GM12892 (cell line): ENCODE data around the gene DNAJC9.

Experiments
- DNase-seq: peaks from one replicate; pipeline ENCODE4 v3.0.0; 2011; ENCODE audit not compliant: insufficient read length
- FAIRE-seq: peaks from 2 replicates; lab custom pipeline; 2011; peaks lifted over from hg19 to GRCh38; lab: Jason Lieb, UNC
- POLR2A ChIP-seq: IDR thresholded peaks from 2 replicates; pipeline ENCODE4 v1.6.1; 2011; ENCODE audit warnings: low read depth, low read length, control low read depth
- POLR2AphosphoS5 ChIP-seq: IDR thresholded peaks from 2 replicates; pipeline ENCODE4 v1.6.1; 2011; ENCODE audit warnings: low read depth, low read length, control low read depth
- TAF1 ChIP-seq: IDR thresholded peaks from 2 replicates; pipeline ENCODE4 v1.6.1; 2011; ENCODE audit warnings: low read depth, mild to moderate bottlenecking, control low read depth, low read length, borderline replicate concordance

The DNAJC9 gene

DNA sequence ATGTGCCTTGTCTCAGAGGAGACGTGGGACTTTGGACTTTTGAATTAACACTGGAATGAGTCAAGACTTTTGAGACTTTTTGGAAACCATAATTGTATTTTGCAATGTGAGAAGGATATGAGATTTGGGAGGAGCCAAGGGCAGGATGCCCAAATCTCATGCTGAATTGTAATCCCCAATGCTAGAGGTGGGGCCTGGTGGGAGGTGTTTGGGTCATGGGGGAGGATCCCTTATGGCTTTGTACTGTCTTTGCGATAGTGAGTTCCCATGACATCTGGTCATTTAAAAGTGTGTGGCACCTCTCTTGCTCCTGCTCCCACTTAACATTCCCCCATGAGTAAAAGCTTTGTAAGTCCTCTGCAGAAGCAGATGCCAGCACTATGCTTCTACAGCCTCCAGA lies 39.2 kb downstream of the DNAJC9 start:
- FAIRE-seq (no peak), DNase-seq (no peak)

GRCh38 chr10:73206385-73206784 lies 40.7 kb downstream of the DNAJC9 start:
- FAIRE-seq = no peak
- no peak for DNase-seq
- TF ChIP-seq TAF1 (no peak), POLR2A (no peak), POLR2AphosphoS5 (no peak)

More for the DNA sequence above, 39.2 kb downstream of the DNAJC9 start:
- no peak for TF ChIP-seq POLR2A
- no peak for TF ChIP-seq TAF1
- no peak for TF ChIP-seq POLR2AphosphoS5

DNA sequence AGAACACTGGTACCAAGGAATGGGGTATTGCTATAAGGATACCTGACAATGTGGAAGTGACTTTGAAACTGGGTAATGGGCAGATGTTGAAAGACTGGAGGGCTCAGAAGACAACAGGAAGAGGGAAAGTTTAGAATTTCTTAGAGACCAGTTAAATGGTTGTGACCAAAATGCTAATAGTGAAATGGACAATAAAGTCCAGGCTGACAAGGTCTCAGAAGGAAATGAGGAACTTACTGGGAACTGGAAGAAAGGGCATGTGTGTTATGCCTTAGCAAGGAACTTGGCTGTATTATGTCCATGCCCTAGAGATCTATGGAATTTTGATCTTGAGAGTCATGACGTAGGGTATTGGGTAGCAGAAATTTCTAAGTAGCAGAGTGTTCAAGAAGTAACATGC lies 41.2 kb downstream of the DNAJC9 start:
- TF ChIP-seq POLR2AphosphoS5 = no peak
- TF ChIP-seq TAF1 = no peak
- TF ChIP-seq POLR2A = no peak
- FAIRE-seq = no peak

DNA sequence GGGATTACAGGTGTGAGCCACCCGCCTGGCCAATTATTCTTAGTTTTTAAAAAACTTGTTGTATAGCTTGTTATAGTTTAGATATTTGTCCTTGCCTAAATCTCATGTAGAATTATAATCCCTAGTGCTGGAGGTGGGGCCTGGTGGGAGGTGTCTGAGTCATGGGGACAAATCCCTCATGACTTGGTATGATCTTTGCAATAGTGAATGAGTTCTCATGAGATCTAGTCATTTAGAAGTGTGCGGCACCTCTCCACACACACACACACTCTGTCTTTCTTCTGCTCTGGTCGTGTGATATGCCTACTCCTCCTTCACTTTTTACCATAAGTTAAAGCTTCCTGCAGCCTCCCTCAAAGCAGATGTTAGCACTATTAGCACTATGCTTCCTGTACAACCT lies 42.0 kb downstream of the DNAJC9 start:
- TF ChIP-seq TAF1 (no peak), POLR2AphosphoS5 (no peak), POLR2A (no peak)

More for the DNA sequence above, 41.2 kb downstream of the DNAJC9 start:
- no peak for DNase-seq

More for the DNA sequence above, 42.0 kb downstream of the DNAJC9 start:
- DNase-seq (no peak), FAIRE-seq (no peak)
